Measurements from ENCODE around the gene EGFR.

The EGFR gene

DNA sequence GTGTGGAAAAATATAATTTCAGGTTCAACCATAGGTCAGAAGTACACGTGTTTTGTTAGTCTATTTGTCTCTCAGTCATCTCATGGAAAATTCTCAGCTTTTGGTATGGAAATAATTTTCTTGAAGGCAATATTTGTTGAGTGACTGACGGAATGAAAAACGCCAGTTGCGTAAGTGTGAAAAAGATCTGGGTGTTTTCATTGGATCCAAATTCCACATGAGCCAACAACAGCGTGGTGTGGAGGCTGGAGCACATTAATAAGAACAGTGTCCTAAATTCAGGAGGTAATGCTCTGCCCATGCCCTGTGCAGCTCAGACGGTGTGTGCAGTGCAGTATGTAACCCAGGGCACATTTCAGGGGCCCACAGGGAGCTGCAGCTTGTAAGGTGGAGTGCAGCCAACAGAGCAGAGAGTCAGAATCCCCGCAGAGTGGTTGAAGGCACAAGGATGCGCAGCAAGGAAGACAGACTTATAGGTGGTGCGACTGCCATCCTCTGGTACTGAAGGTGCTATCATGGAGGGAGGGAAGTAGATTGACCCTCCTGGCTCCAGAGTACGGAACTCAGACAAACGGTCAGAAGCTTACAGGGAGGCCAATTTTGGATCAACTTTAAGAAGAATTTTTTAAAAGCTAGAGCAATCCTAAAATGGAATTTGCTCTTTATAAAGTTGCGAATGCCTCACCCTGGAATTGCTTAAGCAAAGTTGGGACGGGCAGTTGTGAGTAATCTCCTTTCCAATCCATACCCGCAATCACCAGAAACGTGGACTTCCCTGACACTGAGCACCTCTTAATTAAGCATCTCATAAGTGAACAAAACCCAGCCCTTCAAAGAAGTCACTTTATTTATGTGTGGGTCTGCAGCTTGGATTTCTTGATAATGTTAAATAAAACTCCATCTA lies 38.0 kb downstream of the EGFR start:
- no peaks in the 10 kb centered on the region for H3K36me3 ChIP-seq (ENCODE audit: insufficient read depth)
- H3K4me1 ChIP-seq (ENCODE audit: low read depth, poor library complexity, severe bottlenecking): peaks cover 12% of the 10 kb centered on the region
- H3K79me2 ChIP-seq (ENCODE audit: insufficient read depth, low read depth): no peaks in the 10 kb centered on the region
- H3K4me2 ChIP-seq: no peak overlapping the region
- H3K4me3 ChIP-seq (IDR thresholded peaks at IDR 0.05; ENCODE audit: insufficient read depth, low read depth, low read length): no peak overlapping the region
- no peaks in the 10 kb centered on the region for H3K27me3 ChIP-seq (ENCODE audit: insufficient read depth, low read depth)
- TF ChIP-seq, protein P1, sequence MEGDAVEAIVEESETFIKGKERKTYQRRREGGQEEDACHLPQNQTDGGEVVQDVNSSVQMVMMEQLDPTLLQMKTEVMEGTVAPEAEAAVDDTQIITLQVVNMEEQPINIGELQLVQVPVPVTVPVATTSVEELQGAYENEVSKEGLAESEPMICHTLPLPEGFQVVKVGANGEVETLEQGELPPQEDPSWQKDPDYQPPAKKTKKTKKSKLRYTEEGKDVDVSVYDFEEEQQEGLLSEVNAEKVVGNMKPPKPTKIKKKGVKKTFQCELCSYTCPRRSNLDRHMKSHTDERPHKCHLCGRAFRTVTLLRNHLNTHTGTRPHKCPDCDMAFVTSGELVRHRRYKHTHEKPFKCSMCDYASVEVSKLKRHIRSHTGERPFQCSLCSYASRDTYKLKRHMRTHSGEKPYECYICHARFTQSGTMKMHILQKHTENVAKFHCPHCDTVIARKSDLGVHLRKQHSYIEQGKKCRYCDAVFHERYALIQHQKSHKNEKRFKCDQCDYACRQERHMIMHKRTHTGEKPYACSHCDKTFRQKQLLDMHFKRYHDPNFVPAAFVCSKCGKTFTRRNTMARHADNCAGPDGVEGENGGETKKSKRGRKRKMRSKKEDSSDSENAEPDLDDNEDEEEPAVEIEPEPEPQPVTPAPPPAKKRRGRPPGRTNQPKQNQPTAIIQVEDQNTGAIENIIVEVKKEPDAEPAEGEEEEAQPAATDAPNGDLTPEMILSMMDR (conservative IDR thresholded peaks at IDR 0.05; ENCODE audit: low read depth, low read length): no peak
- no peak overlapping the region for H3K27ac ChIP-seq
- no peak overlapping the region for H2AFZ ChIP-seq (ENCODE audit: low read depth)
- no peaks in the 10 kb centered on the region for H4K20me1 ChIP-seq (ENCODE audit: insufficient read depth)
- H3K9ac ChIP-seq: no peak overlapping the region

DNA sequence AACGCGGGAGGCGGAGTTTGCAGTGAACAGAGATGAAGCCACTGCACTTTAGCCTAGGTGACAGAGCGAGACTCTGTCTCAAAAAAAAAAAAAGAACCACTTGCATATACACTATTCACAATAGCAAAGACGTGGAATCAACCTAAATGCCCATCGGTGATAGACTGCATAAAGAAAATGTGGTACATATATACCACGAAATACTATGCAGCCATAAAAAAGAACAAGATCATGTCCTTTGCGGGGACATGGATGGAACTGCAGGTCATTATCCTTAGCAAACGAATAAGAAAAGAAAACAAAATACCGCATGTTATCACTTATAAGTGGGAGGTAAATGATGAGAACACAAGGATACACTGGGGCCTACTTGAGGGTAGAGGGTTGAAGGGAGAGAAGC lies 39.5 kb downstream of the EGFR start:
- TF ChIP-seq, protein P1 (conservative IDR thresholded peaks at IDR 0.05; ENCODE audit: low read depth, low read length): no peak
- Histone ChIP-seq H3K4me1 (ENCODE audit: low read depth, poor library complexity, severe bottlenecking) (no peaks in the 10 kb centered on the region), H3K4me2 (no peak overlapping the region), H2AFZ (ENCODE audit: low read depth) (no peak overlapping the region), H3K4me3 (IDR thresholded peaks at IDR 0.05; ENCODE audit: insufficient read depth, low read depth, low read length) (no peak overlapping the region), H3K79me2 (ENCODE audit: insufficient read depth, low read depth) (no peaks in the 10 kb centered on the region), H3K36me3 (ENCODE audit: insufficient read depth) (no peaks in the 10 kb centered on the region), H3K27ac (no peak overlapping the region), H4K20me1 (ENCODE audit: insufficient read depth) (no peaks in the 10 kb centered on the region), H3K9ac (no peak overlapping the region), H3K27me3 (ENCODE audit: insufficient read depth, low read depth) (no peaks in the 10 kb centered on the region)

DNA sequence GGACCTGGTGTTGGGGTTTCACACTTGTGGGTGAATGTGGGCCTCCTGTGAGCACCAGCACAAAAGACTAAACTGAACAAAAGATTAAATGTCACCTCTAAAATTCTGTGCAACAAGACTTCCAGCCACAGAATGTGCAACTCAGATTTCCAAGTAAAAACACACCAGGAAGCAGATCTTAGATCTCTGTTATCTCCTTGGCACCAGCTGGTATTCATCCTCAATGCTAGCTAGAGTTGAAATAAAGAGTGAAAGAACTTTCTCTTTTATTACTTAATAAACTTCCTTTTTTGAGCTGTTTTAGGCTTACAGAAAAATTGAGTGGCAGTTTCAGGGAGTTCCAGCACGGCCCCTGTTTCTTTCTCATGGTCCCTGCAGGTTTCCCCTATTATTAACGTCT lies 40.2 kb downstream of the EGFR start:
- Histone ChIP-seq H3K4me1 (ENCODE audit: low read depth, poor library complexity, severe bottlenecking) (no peaks in the 10 kb centered on the region), H3K9ac (no peak overlapping the region), H3K27ac (no peak overlapping the region), H3K36me3 (ENCODE audit: insufficient read depth) (no peaks in the 10 kb centered on the region), H3K27me3 (ENCODE audit: insufficient read depth, low read depth) (no peaks in the 10 kb centered on the region), H4K20me1 (ENCODE audit: insufficient read depth) (no peaks in the 10 kb centered on the region), H2AFZ (ENCODE audit: low read depth) (no peak overlapping the region), H3K4me3 (IDR thresholded peaks at IDR 0.05; ENCODE audit: insufficient read depth, low read depth, low read length) (no peak overlapping the region), H3K4me2 (no peak overlapping the region), H3K79me2 (ENCODE audit: insufficient read depth, low read depth) (no peaks in the 10 kb centered on the region)
- TF ChIP-seq, protein P1 (conservative IDR thresholded peaks at IDR 0.05; ENCODE audit: low read depth, low read length): no peak

DNA sequence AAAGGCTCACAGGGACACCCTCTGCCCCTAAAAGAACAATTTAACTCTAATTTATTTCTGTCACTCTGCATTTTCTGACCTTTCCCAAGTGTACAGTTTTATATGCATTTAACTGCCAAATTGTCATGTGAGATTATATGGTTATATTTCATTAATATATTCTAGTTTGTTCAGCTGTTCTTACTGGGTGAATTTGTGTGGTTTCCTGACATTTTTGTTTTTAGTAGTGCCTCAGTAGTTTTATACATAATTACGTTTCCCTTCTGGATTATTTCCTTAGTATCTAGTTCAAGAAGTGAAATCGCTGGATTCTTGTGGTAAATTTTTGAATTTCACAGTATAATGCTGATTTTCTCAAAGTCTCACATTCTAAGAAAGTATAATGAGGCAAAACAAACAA lies 41.3 kb downstream of the EGFR start:
- no peak overlapping the region for H2AFZ ChIP-seq (ENCODE audit: low read depth)
- H3K27me3 ChIP-seq (ENCODE audit: insufficient read depth, low read depth): no peaks in the 10 kb centered on the region
- H3K79me2 ChIP-seq (ENCODE audit: insufficient read depth, low read depth): no peaks in the 10 kb centered on the region
- no peak overlapping the region for H3K4me2 ChIP-seq
- H3K27ac ChIP-seq: no peak overlapping the region
- no peaks in the 10 kb centered on the region for H3K36me3 ChIP-seq (ENCODE audit: insufficient read depth)
- H3K4me1 ChIP-seq (ENCODE audit: low read depth, poor library complexity, severe bottlenecking): no peaks in the 10 kb centered on the region
- no peak overlapping the region for H3K4me3 ChIP-seq (IDR thresholded peaks at IDR 0.05; ENCODE audit: insufficient read depth, low read depth, low read length)
- TF ChIP-seq, protein P1 (conservative IDR thresholded peaks at IDR 0.05; ENCODE audit: low read depth, low read length): no peak
- no peaks in the 10 kb centered on the region for H4K20me1 ChIP-seq (ENCODE audit: insufficient read depth)
- no peak overlapping the region for H3K9ac ChIP-seq

Measured in KMS-11 (cell line).